Astrocyte of the hippocampus (primary cell): ENCODE measurements around the gene BDP1.
A peak's percentile ranks its signal among the peaks of the same experiment; 100 is the strongest.
"Not testable (repeated sequence)": the region's sequence is repeated elsewhere in the genome, so short reads cannot be mapped to it uniquely, and the experiment has no call there.

ENCODE experiments used
- DNase-seq: peaks from one replicate; pipeline ENCODE4 v3.0.0; 2011; ENCODE audit warnings: low read depth, low spot score

Gene BDP1, protein sequence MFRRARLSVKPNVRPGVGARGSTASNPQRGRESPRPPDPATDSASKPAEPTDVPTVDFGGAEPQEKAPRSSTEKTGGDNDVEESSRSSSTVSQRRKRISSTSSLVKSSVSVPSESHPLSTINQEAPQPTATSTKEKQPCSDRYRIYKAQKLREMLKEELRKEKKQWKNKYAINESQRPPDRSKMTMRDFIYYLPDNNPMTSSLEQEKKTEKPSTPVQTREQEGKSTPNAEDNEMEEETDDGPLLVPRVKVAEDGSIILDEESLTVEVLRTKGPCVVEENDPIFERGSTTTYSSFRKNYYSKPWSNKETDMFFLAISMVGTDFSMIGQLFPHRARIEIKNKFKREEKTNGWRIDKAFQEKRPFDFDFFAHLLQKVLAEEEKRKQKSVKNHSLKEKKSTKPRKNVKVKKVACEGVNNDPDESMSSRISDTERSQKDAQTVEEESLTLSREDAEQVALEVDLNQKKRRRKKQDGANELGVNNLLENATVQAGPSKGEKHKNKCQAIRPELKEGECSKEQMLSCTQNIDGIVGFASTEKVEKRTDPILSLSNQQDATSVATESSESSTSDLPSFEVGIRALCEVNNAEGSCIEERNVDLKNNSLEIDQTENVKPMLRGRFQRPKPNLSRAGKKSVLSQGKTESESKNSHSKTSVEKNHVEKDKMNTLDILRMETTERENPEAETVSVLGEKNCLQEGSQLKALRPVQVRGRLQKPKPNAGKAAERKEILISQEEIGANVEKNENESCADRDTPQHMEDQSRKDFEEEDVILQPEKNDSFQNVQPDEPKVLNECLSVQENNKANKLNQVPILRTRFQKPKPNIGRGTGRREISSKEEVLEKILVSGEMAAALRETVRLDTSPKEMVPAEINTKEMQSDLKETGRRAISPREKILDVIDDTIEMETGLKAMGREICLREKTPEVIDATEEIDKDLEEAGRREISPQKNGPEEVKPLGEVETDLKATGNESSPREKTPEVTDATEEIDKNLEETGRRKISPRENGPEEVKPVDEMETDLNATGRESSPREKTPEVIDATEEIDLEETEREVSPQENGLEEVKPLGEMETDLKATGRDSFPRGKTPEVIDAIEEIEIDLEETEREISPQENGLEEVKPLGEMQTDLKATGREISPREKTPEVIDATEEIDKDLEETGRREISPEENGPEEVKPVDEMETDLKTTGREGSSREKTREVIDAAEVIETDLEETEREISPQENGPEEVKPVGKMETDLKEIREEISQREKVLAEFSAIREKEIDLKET (N-terminal part only)

DNA sequence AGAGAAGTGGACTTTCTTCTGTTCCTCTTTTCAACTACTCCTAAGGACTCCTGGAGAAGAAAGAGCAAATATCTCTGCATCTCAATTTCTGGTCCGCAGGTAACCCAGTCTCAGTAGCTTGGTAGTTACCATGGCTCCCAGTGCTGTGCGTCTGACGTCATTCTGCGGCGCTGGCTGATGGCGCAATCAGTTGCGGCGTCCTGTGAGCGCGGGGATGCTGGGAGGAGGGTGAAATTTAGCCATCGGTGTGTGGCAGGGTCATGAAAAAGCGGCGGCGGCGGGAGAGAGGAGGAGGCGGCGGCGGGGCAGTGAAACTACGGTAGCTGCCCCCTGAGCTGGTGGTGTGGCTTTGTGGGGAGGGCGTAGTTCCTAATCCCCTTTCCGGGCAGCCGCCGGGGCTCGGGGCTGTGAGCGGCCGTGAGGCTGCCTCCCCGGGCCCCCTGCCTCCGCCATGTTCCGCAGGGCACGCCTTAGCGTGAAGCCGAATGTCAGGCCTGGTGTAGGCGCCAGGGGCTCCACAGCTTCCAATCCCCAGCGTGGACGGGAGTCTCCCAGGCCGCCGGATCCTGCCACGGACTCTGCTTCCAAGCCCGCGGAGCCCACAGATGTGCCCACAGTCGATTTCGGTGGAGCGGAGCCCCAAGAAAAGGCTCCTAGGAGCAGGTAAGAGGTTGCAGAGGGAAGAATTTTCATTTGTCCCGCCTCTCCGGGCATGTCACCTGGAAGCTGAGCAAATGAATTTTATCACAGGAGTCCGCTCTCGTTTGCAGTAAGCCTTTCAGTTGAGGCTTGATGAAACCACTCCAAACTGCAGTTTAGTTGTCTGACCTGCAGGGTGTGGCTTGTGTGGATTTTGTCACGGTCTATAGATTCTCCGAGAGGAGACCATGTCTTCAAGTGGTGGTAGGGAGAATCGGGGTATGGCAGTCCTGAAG is at the start of gene BDP1:
BDP1 (plus strand) TSS at position 225 of the 935 bp plus-strand sequence; CDS start at position 452, 227 bp downstream.
- DNase-seq: peak; percentile 99

DNA sequence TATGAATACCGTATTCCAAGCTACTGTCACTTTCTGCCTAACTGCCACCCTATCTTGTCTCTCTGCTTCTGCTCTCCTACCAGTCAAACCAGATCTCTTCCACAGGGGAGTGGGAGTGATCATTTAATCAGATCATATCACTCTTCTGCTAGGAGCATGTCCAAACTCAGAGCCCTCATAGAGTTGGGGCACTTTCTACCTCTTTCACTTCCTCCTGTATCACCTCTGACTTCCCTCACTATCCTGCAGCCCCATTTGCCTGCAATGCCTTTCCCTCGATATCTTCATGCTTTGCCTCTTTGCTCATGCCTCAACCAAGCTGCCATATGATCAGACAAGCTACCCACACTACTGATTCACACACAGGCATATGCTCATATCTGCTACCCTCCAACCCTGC is 45.4 kb upstream of the BDP1 start:
- not testable (repeated sequence) for DNase-seq

DNA sequence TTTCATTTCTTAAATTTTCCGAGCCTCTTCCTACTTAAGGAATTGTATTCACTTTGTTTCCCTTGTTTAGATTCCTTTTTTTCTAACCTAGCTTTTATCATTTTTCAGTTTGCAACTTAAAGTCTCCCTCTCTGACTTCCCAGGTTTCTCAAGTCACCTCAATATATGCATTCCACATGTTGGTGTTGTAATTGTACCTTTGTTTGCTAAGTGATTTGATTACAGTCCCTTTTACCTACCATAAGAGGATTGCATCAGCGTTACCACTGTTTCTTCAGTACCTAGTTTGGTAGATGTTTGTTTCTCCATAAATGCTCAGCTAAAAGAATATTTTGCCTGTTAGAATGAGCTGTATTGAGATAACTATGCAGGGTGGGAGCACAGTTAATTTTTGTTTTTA is 39.8 kb upstream of the BDP1 start:
- DNase-seq: not testable (repeated sequence)

DNA sequence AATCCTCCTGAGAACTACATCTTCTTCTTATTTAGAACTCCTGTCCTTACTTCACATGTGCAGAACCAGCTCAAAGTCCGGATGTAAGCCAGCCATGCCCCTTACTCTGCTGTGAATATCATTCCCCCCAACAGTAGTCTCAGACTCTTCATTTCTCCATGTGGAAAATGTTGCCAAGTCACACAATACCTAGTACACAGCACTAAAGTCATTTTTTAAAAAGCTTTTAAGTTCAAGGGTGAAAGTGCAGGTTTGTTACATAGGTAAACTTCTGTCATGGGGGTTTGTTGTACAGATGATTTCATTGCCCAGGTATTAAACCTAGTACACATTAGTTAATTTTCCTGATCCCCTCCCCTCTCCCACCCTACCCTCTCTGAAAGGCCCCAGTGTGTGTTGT is 37.4 kb upstream of the BDP1 start:
- DNase-seq: not testable (repeated sequence)

DNA sequence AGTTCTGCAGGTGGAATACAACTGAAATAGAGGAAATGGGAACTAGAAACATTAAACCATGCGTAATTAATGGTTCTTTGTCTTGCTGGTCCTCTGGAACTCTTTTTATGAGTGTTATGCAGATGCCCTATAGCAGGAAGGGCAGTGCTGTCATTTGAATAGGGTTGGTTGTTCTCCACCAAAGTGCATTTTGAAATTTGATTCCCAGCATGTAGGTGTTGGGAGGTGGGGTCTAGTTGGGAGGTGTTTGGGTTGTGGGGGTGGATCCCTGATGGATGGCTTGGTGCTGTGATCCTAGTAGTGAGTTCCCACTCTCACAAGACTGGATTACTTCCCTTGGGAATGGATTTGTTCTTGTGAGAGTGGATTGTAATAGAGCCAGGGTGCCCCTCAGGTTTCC is 34.2 kb upstream of the BDP1 start:
- not testable (repeated sequence) for DNase-seq

DNA sequence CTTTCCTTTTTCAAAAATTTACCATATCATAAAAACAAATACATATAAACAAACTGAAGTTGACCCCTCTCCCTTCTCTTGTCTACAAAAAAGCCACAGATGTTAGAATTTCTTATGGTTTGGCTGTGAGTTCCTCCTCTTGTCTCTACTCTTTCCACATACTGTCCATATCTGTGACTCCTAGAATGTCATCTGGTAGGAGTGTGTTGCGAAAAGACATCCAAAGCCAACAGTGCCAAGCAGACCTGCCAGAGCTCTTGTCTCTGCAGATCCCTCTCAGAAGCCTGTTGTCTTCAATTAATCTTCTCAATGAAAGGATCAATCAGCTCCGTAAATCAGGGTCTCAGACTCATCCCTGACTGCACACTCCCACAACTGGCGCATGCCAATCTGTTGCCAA is 31.6 kb upstream of the BDP1 start:
- DNase-seq: not testable (repeated sequence)

DNA sequence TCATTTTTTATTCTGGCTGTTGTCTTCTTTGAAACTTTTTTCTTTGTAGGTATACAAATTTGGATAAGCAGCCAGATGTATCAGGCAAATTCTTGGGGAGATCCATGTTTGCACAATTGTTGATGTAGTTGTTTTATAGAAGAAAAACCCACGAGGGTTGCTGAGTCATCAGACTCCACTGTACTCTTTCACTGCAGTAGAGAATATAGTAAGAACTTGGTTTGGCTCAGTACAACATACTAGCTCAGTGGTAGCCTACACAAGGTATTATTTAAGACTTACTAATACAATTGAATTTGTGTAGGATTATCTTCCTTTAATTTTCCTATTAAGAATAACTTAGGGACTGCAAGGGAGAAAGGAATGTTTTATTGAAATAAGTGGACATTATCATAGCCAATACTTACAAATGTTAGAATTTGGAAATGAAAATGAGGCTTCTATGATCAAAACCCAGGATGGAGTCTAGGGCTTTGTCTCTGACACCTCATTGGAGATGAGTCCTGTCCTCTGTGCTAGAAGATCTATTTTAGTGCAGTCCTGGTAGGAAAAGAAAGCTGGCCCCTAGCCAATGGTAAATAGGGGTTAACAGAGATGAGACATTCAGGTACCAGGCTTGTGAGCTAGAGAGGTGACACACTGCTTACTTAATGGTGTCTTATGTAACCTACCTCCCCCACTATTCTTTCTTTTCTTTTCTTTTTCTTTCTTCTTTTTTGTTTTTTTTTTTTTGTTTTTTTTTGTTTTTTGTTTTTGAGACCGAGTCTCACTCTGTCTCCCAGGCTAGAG is 28.6 kb upstream of the BDP1 start:
- DNase-seq: not testable (repeated sequence)

DNA sequence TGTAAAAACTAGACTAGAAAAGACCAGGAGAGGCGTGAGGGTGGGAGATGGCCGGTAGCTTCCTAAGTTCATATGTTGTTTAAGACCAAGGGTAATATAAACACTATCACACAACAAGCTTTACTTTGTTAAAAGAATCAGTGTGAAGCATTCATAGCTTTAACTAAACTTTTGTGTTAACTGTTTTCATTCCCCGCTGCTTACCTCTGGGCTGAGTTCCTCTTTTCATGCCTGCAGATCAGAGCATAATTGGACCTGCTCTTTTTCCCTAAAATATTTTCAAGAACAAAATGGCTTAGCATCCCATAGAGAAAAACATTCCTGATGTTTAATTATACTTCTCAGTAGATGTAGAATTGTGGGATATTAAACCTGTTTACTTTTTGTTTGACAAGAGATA is 23.0 kb upstream of the BDP1 start:
- DNase-seq: not testable (repeated sequence)

DNA sequence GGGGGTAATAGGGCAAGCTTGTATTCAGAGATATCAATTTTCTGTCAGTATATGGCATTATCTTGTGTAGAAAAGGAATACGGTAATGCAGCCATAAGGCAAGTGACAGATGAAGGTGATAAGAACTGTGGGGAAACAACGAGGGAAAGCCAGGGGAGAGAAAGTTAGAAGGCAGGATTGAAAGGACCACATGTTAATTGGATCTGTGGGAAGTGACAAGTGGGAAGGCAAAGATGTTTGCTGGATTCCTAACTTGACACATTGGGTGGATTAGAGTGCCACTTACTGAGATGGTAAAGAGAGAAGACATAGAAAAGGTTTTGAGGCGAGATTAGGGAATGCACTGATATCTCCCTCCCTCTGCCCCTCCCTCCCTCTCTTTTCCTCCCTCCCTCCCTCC is 20.6 kb upstream of the BDP1 start:
- not testable (repeated sequence) for DNase-seq

DNA sequence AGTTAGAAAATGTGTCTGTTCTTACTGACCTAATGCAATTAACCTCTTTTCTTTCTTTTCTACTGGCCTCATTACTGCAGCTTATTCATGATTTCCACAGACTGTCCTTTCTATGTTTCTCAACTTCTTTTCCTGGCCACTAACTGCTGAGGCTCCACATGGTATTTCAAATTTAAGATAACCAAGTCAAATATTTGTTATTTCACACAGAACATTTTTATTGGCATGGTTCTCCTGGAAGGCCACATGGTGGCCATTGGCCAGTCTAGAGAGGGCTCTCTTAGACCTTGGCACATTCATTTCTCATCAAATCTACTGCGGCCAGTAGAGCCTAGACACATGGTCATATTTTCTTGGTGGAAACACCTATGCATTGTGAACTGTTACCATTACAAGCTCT is 13.9 kb upstream of the BDP1 start:
- not testable (repeated sequence) for DNase-seq

DNA sequence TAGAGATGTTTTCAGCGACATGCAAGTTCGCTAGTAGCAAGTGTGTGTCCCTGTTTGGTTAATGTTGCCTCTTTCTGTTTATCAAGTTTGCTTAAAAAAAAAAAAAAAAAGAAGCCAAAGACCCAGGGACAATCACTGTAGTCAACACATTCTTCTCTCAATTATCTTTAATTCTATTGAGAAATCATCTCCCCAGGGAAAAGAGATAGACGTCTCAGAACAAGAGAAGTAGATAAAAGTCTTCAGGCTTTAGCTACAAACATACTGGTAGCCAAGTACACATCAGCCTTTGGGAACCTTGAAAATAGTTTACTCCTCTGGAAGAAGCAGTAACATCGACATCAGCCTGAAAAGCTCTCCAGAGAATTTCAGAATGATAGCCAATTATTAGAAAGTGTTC is 11.6 kb upstream of the BDP1 start:
- DNase-seq: not testable (repeated sequence)

DNA sequence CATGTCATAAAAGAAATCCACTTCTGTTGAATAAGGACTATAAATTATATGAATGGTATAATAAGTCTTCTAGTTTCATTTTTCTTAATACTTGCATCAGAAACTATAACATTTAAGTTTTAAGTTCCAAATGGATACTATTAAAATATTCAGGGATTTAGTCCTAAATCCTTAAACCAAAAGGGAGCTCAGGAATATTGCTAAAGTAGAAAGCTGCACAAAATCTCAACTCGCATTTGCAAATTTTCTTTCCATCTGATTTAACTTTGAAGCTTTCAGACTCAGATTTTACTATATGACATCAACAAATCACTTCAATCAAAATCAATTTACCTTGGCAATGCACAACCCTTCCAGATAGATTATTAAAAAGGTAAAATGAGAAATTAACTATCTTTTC is 10.4 kb upstream of the BDP1 start:
- DNase-seq: not testable (repeated sequence)

DNA sequence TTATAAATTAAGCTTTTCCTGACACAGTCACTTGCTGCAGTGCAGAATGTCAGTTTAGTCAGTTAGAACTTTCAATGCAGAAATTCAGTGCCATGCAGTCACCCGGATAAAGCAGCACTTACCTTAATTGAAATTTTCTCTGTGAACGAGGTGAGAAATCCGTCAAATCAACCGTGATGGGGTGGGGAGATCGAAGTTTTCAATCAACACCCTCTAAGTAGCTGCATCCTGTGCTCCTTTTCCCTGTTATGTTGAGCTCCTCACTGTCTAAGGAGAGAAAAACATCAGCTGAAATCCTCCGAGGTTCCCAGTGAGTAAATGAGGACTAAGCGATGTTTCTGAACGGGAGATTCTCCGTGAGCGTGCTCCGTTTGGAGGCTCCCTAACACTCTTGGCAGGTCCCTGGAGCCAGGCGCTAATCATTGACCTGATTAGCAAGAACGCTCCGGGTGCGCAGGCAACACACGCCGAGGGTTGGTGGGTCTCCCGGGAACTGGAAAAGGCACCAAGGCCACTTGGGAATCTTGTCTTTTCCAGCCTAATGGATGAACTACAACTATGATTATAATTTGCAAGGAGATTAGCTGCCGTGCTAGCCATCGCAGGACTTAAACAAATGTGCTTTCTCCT is 9.8 kb upstream of the BDP1 start:
- not testable (repeated sequence) for DNase-seq

DNA sequence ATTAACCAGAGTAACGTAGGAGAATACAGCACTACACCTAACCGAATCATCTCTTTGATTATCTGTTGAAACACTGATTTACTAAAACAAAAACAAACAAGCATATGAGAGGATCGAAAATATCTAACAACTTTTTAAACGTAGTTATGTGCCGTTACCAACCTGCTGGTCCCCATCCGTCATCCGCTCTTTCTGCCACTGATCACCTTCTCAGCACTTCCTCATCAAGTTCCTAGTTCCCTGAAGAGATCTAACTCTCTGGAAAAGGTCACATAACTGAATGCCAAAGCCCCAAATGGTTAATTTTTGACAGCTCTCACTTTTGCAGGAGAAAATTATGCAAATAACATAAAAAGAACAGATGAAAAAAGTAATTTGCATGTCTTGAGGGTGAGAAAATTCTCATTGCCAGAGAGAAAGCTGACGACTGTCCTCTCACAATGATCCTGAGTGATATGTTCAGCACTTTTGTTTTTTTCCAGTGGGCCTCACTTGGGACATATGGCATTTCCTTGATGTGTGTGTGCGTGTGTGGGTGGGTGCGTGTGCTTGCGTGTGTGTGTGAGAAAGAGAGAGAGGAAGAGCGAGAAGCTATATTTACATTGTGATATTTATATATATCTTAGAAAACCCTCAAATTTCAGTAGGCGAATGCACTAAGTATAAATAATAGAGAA is 8.8 kb upstream of the BDP1 start:
- not testable (repeated sequence) for DNase-seq

DNA sequence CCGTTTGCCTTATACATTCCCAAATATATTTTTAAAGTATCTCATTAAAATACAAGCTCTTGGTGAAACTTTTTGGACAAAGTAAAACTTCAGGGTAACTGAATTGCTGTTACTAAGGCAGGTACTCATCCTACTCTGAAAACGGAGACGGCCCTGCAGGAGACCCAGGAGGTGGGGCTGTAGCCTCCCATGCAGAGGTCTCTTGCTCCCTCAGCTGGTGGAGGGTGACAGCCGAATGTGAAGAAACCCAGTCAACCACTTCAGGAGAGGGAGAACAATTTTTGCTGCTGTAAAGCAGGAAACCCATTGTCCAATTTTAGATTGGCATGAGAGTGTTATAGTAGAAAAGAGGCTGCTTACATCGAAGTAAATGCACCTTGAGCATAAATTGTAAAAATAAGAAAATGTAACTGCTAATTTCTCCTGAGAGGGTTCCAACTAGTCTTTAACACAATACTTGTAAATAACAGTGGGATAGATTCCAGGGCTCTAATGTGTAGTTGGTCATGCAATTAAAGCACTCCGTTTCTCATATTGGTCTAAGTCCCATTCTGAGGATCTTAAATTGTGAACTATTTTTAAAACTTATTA is 8.1 kb upstream of the BDP1 start:
- DNase-seq: peak; percentile 61

DNA sequence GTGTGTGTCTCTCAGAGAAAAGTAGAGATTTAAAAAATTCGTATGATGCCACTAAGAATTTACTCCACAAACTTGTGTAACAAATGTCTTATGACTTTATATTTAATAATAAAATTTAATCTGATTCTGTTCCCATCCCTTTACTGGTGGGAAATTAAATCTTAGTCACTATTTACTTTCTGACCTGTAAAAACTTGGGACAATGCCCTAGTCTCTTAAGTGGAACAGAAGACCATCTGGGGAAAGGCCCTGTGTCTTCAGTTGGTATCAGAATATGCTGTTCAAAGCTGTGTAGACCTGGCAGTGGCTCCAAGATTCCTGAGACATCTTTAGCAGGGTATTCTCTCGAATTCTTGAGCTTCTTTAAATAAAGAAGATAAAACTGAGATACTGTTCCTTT is 2.6 kb upstream of the BDP1 start:
- no peak for DNase-seq

DNA sequence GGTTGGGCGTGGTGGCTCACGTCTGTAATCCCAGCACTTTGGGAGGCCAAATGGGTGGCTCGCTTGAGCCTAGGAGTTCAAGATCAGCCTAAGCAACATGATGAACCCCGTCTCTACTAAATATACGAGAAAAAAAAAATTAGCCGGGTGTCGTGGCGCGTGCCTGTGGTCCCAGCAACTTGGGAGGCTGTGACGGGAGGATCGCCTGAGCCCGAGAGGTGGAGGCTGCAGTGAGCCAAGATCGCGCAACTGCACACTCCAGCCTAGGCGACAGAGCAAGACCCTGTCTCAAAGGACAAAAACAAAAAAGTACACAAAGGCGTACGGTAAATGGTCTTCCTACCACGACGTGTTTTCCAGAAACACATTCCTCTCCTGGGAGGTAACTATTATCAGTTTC is 538 bp upstream of the BDP1 start:
- no peak for DNase-seq

DNA sequence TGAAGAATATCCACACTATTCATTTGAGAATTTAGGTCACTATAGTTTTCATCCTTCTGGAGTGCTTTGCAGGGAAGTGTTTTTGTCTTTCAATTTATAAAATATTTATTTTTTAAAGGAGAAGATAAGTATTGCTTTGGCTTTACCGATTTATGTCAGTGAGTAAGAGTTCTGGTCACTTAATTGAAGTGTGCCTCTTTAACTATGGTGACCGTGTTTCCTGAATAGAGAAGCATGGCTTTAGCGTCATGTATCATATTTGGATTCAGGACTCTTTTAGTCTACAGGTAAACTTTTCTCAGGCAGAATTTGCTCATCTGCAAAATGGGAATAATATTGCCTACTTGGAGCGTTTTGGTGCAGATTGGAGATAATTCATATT is 902 bp downstream of the BDP1 start:
- DNase-seq: no peak
